ENCODE data around the gene EGFL8.
"Not testable (repeated sequence)": the region's sequence is repeated elsewhere in the genome, so short reads cannot be mapped to it uniquely, and the experiment has no call there.

GRCh38 chr6:32186151-32186840 is 21.9 kb downstream of the EGFL8 start:
- not testable (repeated sequence) for TF ChIP-seq CTCF (conservative IDR thresholded peaks at IDR 0.05; ENCODE audit: low read length); EZH2phosphoT487 (IDR thresholded peaks at IDR 0.05; ENCODE audit: borderline replicate concordance)

Data from Loucy (cell line).